Mucosa of descending colon (tissue), 3 donors: ENCODE results near the gene PRF1. TPM values are rescaled to one million over a fixed set of nuclear protein-coding genes. Genes with fewer than 3 reads are reported as not detected.

Source experiments
- ATAC-seq: fragments of 200-7000 bp; cut with Tn5 transposase; one replicate; pipeline ENCODE4 v1.9.1; 2020; ENCODE audit warnings: mild to moderate bottlenecking, moderate library complexity
- DNase-seq, 3 donors: peaks; one replicate each; pipeline ENCODE4 v3.0.0-alpha.2; 2020
- H3K36me3 ChIP-seq: fragments of 200-600 bp; one replicate; pipeline ENCODE4 v1.8.0; 2021; ENCODE audit warnings: low read depth, mild to moderate bottlenecking
- H3K4me1 ChIP-seq: fragments of 200-600 bp; one replicate; pipeline ENCODE4 v1.8.0; 2021; ENCODE audit warnings: low read depth, mild to moderate bottlenecking
- H3K4me3 ChIP-seq: fragments of 200-600 bp; one replicate; pipeline ENCODE4 v1.8.0; 2021; ENCODE audit warnings: mild to moderate bottlenecking
- H3K9me3 ChIP-seq: fragments of 200-600 bp; one replicate; pipeline ENCODE4 v1.8.0; 2021; ENCODE audit warnings: mild to moderate bottlenecking
- CTCF ChIP-seq: fragments of 200-600 bp; IDR thresholded peaks from one replicate; pipeline ENCODE4 v1.8.0; 2022; ENCODE audit warnings: antibody characterized with exemption, mild to moderate bottlenecking
- intact Hi-C, 2 donors: fragments of 100-400 bp; cut with DNase I in 1 of 2; cut with micrococcal nuclease in 1 of 2; formaldehyde crosslinking; loops; one replicate each; pipeline versions ENCODE4 v1.11.0 to v1.11.1; 2022; cut with DNase I, micrococcal nuclease
- long read RNA-seq, 2 donors: library from polyadenylated mRNA; unstranded; transcript quantifications; one replicate each; pipeline ENCODE4 v2.0.0, GENCODE V29; 2019 to 2021
- total RNA-seq, 3 donors: library from RNA; stranded (reverse); fragmentation: NEBNext Ultra II Directional in 2 of 3; extraction: Animal tissue kit (Norgen Biotek cat#: 25700) in 2 of 3; gene quantifications; one replicate each; pipeline versions ENCODE4 v1.2.1 to v1.2.4, GENCODE V29; 2021 to 2023
- donor health status: DM: no; HTN: no; CAD: no; lungs with moderate emphysema.
- donor health status: DM: no; HTN: no; CAD: no.
- donor health status: DM: no; HTN: yes; CAD: no.

PRF1 gene
- total RNA-seq = 1 to 10 TPM; 2.5 to 3.7 (median 3.0) TPM
- long read RNA-seq, donor 1, transcript PRF1-201 (3 exons, 2,492 nt) = major isoform, 9 of 10 reads
- long read RNA-seq, donor 1, partial matches to known transcripts = 1 of 10 reads
- long read RNA-seq, donor 1, other reads (novel, unspliced or antisense) = 0 of 10 reads
- long read RNA-seq, donor 2, partial matches to known transcripts = 0 of 2 reads
- long read RNA-seq, donor 2, other reads (novel, unspliced or antisense) = 0 of 2 reads

- intact Hi-C loops = no loop called here
- no peaks in the 10 kb centered on the region for H3K4me1 ChIP-seq
- no peaks in the 10 kb centered on the region for H3K9me3 ChIP-seq
- no peak within 1 kb of the TSS for H3K4me3 ChIP-seq
- no peak for TF ChIP-seq CTCF
- peak; percentile 61 to 87 (median 67) for DNase-seq
- H3K36me3 ChIP-seq = no peaks in the 10 kb centered on the region
- ATAC-seq = peak; percentile 87
These were observed at the start of gene PRF1 for GRCh38 chr10:70602665-70603448. Gene PRF1 (minus strand): TSS chr10:70602741. CDS start chr10:70600902, 1,839 bp downstream.

- TF ChIP-seq CTCF = no peak
- Histone ChIP-seq H3K4me3 (no peak overlapping the region), H3K4me1 (no peaks in the 10 kb centered on the region), H3K9me3 (peaks cover 4% of the 10 kb centered on the region), H3K36me3 (no peaks in the 10 kb centered on the region)
- ATAC-seq = no peak
- intact Hi-C loops = no loop called here
- DNase-seq = no peak
These were observed 49.1 kb upstream of the PRF1 start for GRCh38 chr10:70651661-70652060.

- DNase-seq = no peak
- H3K4me1 ChIP-seq = no peaks in the 10 kb centered on the region
- no peak for ATAC-seq
- intact Hi-C loops = no loop called here
- no peak overlapping the region for H3K4me3 ChIP-seq
- no peaks in the 10 kb centered on the region for H3K36me3 ChIP-seq
- H3K9me3 ChIP-seq = peaks cover 4% of the 10 kb centered on the region
- no peak for TF ChIP-seq CTCF
These were observed 48.2 kb upstream of the PRF1 start for GRCh38 chr10:70650718-70651117.

GRCh38 chr10:70650104-70650503 lies 47.6 kb upstream of the PRF1 start:
- DNase-seq (no peak), ATAC-seq (no peak)
- no peak for TF ChIP-seq CTCF
- no peak overlapping the region for H3K4me3 ChIP-seq
- peaks cover 4% of the 10 kb centered on the region for H3K9me3 ChIP-seq
- intact Hi-C loops = no loop called here
- no peaks in the 10 kb centered on the region for H3K36me3 ChIP-seq
- H3K4me1 ChIP-seq = no peaks in the 10 kb centered on the region

GRCh38 chr10:70649526-70649925 lies 47.0 kb upstream of the PRF1 start:
- DNase-seq (no peak), ATAC-seq (peak; percentile 24)
- Histone ChIP-seq H3K36me3 (no peaks in the 10 kb centered on the region), H3K4me1 (no peaks in the 10 kb centered on the region), H3K9me3 (peaks cover 4% of the 10 kb centered on the region), H3K4me3 (no peak overlapping the region)
- no peak for TF ChIP-seq CTCF
- intact Hi-C loops = no loop called here
